Mesothelial cell of epicardium (in vitro differentiated cells): ENCODE measurements around the gene AGER. TPM values are rescaled to one million over a fixed set of nuclear protein-coding genes. Genes with fewer than 3 reads are reported as not detected.

Experiments
- DNase-seq, 2 experiments: peaks; one replicate each; pipeline ENCODE4 v3.0.0; 2021; ENCODE audit warnings: low spot score in 2 of 2; ENCODE audit not compliant: unreplicated experiment in 2 of 2
- H3K27ac Mint-ChIP-seq: 2 replicates; pipeline ENCODE4 v1.8.0; 2021; ENCODE audit warnings: mixed read lengths
- H3K27me3 Mint-ChIP-seq: 2 replicates; pipeline ENCODE4 v1.8.0; 2021; ENCODE audit warnings: low read depth, mixed read lengths
- H3K36me3 Mint-ChIP-seq: 2 replicates; pipeline ENCODE4 v1.8.0; 2021; ENCODE audit warnings: mixed read lengths
- H3K4me1 Mint-ChIP-seq: 2 replicates; pipeline ENCODE4 v1.8.0; 2021; ENCODE audit warnings: mixed read lengths
- H3K4me3 Mint-ChIP-seq: 2 replicates; pipeline ENCODE4 v1.8.0; 2021; ENCODE audit warnings: mild to moderate bottlenecking, moderate library complexity, mixed read lengths
- H3K9me3 Mint-ChIP-seq: 2 replicates; pipeline ENCODE4 v1.8.0; 2021; ENCODE audit warnings: mixed read lengths
- total RNA-seq: library from RNA; stranded (reverse); gene quantifications from 3 replicates; pipeline ENCODE4 v1.2.1, GENCODE V29; 2021
- TF ChIP-seq, protein P1 (sequence below): fragments of 200-600 bp; sonication (generic); IDR thresholded peaks from one replicate; pipeline ENCODE4 v1.5.0; 2021; ENCODE audit warnings: antibody characterized with exemption; ENCODE audit not compliant: unreplicated experiment

AGER gene
- total RNA-seq, 1 donor from 2014 or later, result 28.1 TPM

GRCh38 chr6:32177183-32177787, 6.8 kb downstream of the AGER start:
- Mint-ChIP-seq H3K36me3 (peaks cover 8% of the 10 kb centered on the region), H3K4me1 (peaks cover 59% of the 10 kb centered on the region), H3K27ac (peak overlapping the region; percentile 98), H3K4me3 (peak overlapping the region; percentile 92), H3K27me3 (no peaks in the 10 kb centered on the region), H3K9me3 (no peaks in the 10 kb centered on the region)
- no peak for DNase-seq
- TF ChIP-seq, protein P1, sequence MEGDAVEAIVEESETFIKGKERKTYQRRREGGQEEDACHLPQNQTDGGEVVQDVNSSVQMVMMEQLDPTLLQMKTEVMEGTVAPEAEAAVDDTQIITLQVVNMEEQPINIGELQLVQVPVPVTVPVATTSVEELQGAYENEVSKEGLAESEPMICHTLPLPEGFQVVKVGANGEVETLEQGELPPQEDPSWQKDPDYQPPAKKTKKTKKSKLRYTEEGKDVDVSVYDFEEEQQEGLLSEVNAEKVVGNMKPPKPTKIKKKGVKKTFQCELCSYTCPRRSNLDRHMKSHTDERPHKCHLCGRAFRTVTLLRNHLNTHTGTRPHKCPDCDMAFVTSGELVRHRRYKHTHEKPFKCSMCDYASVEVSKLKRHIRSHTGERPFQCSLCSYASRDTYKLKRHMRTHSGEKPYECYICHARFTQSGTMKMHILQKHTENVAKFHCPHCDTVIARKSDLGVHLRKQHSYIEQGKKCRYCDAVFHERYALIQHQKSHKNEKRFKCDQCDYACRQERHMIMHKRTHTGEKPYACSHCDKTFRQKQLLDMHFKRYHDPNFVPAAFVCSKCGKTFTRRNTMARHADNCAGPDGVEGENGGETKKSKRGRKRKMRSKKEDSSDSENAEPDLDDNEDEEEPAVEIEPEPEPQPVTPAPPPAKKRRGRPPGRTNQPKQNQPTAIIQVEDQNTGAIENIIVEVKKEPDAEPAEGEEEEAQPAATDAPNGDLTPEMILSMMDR, result no peak

DNA sequence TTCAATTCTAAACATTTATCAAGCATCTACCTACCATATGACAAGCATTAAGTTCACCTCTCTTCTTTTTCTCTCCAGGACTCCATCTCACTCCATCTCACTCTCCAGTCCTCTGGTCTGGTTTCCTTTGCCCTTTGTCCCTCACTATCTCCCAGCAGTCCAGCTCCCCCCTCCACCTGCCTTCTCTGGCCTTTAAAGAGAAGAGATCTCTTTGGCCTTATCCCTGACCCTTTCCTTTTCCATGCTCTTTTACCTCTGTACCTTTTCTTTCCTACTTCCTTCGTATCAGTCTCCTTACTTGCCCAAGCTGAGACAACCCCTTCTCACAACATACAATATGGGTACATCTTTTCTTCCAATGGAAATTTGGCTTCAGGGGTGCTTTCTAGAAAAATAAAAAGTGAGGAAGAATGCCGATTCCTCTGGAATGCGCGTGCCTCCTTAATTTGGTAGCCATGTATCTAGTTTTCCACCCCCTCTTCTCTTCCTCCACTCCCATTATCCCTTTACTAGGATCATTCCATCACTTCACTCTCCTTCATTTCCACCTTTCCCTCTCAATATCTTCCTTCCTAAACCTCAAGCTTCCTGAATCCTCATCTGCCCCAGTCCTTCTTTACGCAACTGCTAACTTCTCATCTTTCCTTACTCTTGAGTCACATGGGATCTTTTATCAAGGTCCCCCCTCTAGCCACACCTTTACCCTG, 7.4 kb downstream of the AGER start:
- TF ChIP-seq, protein P1, result no peak
- Mint-ChIP-seq H3K4me3 (peak overlapping the region; percentile 92), H3K27ac (peak overlapping the region; percentile 98), H3K9me3 (no peaks in the 10 kb centered on the region), H3K27me3 (no peaks in the 10 kb centered on the region), H3K36me3 (peaks cover 8% of the 10 kb centered on the region), H3K4me1 (peaks cover 59% of the 10 kb centered on the region)
- no peak for DNase-seq

GRCh38 chr6:32175711-32176475, 8.2 kb downstream of the AGER start, which contains the start of gene AGPAT1:
Gene AGPAT1 (minus strand): TSS chr6:32176084. CDS start chr6:32171496, 4,588 bp downstream.
- peaks cover 59% of the 10 kb centered on the region for H3K4me1 Mint-ChIP-seq
- no peaks in the 10 kb centered on the region for H3K27me3 Mint-ChIP-seq
- peak within 1 kb of the TSS; percentile 98 for H3K27ac Mint-ChIP-seq
- TF ChIP-seq, protein P1, result no peak
- peak within 1 kb of the TSS; percentile 92 for H3K4me3 Mint-ChIP-seq
- peak; percentile 95 to 98 for DNase-seq
- H3K36me3 Mint-ChIP-seq, result peaks cover 13% of the 10 kb centered on the region
- H3K9me3 Mint-ChIP-seq, result no peaks in the 10 kb centered on the region

GRCh38 chr6:32175322-32175710, 8.7 kb downstream of the AGER start:
- no peaks in the 10 kb centered on the region for H3K27me3 Mint-ChIP-seq
- H3K4me3 Mint-ChIP-seq, result peak overlapping the region; percentile 92
- H3K9me3 Mint-ChIP-seq, result no peaks in the 10 kb centered on the region
- TF ChIP-seq, protein P1, result no peak
- peak overlapping the region; percentile 62 for H3K27ac Mint-ChIP-seq
- H3K4me1 Mint-ChIP-seq, result peaks cover 59% of the 10 kb centered on the region
- no peak for DNase-seq
- H3K36me3 Mint-ChIP-seq, result peaks cover 7% of the 10 kb centered on the region

GRCh38 chr6:32174416-32174815, 9.6 kb downstream of the AGER start:
- no peaks in the 10 kb centered on the region for H3K9me3 Mint-ChIP-seq
- peak overlapping the region; percentile 23 for H3K27ac Mint-ChIP-seq
- H3K36me3 Mint-ChIP-seq, result peaks cover 11% of the 10 kb centered on the region
- H3K4me3 Mint-ChIP-seq, result peak overlapping the region; percentile 92
- TF ChIP-seq, protein P1, result no peak
- H3K27me3 Mint-ChIP-seq, result no peaks in the 10 kb centered on the region
- no peak for DNase-seq
- peaks cover 52% of the 10 kb centered on the region for H3K4me1 Mint-ChIP-seq
